B cell (primary cell): ENCODE results near the gene LHFPL6. TPM values are rescaled to one million over a fixed set of nuclear protein-coding genes. Genes with fewer than 3 reads are reported as not detected.

ENCODE experiments used
- ATAC-seq: fragments of 200-7000 bp; cut with Tn5 transposase; one replicate; pipeline ENCODE4 v1.10.0; 2021; ENCODE audit warnings: low read depth, mild to moderate bottlenecking, moderate number of reproducible peaks, moderate library complexity
- CTCF ChIA-PET: fragments of 350-600 bp; sonication (Branson Sonifier 250); formaldehyde crosslinking; loops from one replicate; lab custom pipeline; 2021; ENCODE audit warnings: antibody characterized with exemption, inconsistent platforms; lab: Charles Lee
- POLR2A ChIA-PET: fragments of 350-600 bp; sonication (Branson Sonifier 250); formaldehyde crosslinking; loops from one replicate; lab custom pipeline; 2021; ENCODE audit warnings: antibody characterized with exemption; lab: Charles Lee
- DNase-seq: peaks from one replicate; pipeline ENCODE4 v3.0.0; 2013
- H2AFZ ChIP-seq: 2 replicates; pipeline ENCODE4 v1.6.1; 2012; ENCODE audit warnings: mild to moderate bottlenecking, low read depth, low read length; ENCODE audit not compliant: insufficient read depth, poor library complexity, severe bottlenecking
- H3K27ac ChIP-seq, 2 donors: 1 replicate in 1 of 2; 2 replicates in 1 of 2; pipeline ENCODE4 v1.5.1; 2012 to 2013; ENCODE audit warnings: low read length in 2 of 2, mild to moderate bottlenecking in 2 of 2, moderate library complexity in 1 of 2
- H3K27me3 ChIP-seq, 4 experiments: fragments of 200-600 bp in 1 of 4; sonication (generic) in 1 of 4; replicated peaks in 1 of 4; 1 replicate in 2 of 4; 2 replicates in 2 of 4; pipeline versions ENCODE4 v1.6.1 to v1.7.0; 2013 to 2016; ENCODE audit warnings: low read length in 3 of 4, mild to moderate bottlenecking in 2 of 4, mixed read lengths in 1 of 4, moderate library complexity in 1 of 4; ENCODE audit not compliant: insufficient read depth in 4 of 4, control insufficient read depth in 3 of 4; ENCODE audit errors: control extremely low read depth in 1 of 4
- H3K36me3 ChIP-seq, 2 experiments: replicated peaks in 1 of 2; 1 replicate in 1 of 2; 2 replicates in 1 of 2; pipeline versions ENCODE4 v1.6.1 to v1.7.1; 2013; ENCODE audit warnings: low read length in 1 of 2; ENCODE audit not compliant: insufficient read depth in 2 of 2, control insufficient read depth in 1 of 2; ENCODE audit errors: control extremely low read depth in 1 of 2, extremely low read depth in 1 of 2
- H3K4me1 ChIP-seq, 2 donors: fragments of 200-600 bp in 1 of 2; sonication (generic) in 1 of 2; 1 replicate in 1 of 2; 2 replicates in 1 of 2; pipeline versions ENCODE4 v1.5.1 to v1.6.1; 2013 to 2017; ENCODE audit warnings: low read length in 2 of 2; ENCODE audit not compliant: control insufficient read depth in 2 of 2, insufficient read depth in 2 of 2
- H3K4me2 ChIP-seq: replicated peaks from 2 replicates; pipeline ENCODE3; 2012; ENCODE audit warnings: mild to moderate bottlenecking, low read depth, low read length; ENCODE audit not compliant: poor library complexity, severe bottlenecking
- H3K4me3 ChIP-seq, 5 experiments: fragments of 200-600 bp in 1 of 5; sonication (generic) in 1 of 5; 1 replicate in 3 of 5; 2 replicates in 2 of 5; pipeline versions ENCODE4 v1.5.1 to v1.7.0; 2011 to 2016; ENCODE audit warnings: low read length in 4 of 5, mild to moderate bottlenecking in 4 of 5, low read depth in 2 of 5, control low read depth in 1 of 5, moderate library complexity in 1 of 5; ENCODE audit not compliant: insufficient read depth in 1 of 5; ENCODE audit errors: control extremely low read depth in 1 of 5, extremely low read depth in 1 of 5
- H3K79me2 ChIP-seq: fragments of 200-600 bp; sonication (generic); one replicate; pipeline ENCODE4 v1.6.0; 2016; ENCODE audit warnings: low read length; ENCODE audit not compliant: control insufficient read depth, insufficient read depth
- H3K9ac ChIP-seq: fragments of 200-600 bp; sonication (generic); 2 replicates; pipeline ENCODE4 v1.6.1; 2017; ENCODE audit warnings: mild to moderate bottlenecking, low read length, moderate library complexity
- H3K9me3 ChIP-seq, 3 donors: one replicate each; pipeline versions ENCODE4 v1.6.1 to v1.7.1; 2013; ENCODE audit warnings: low read length in 2 of 3; ENCODE audit not compliant: control insufficient read depth in 2 of 3, insufficient read depth in 1 of 3; ENCODE audit errors: control extremely low read depth in 1 of 3
- H4K20me1 ChIP-seq: 2 replicates; pipeline ENCODE4 v1.6.0; 2012; ENCODE audit warnings: mild to moderate bottlenecking, low read length; ENCODE audit not compliant: insufficient read depth, control insufficient read depth, poor library complexity, severe bottlenecking
- H3K27ac Mint-ChIP-seq: one replicate; pipeline ENCODE4 v1.8.0; 2021; ENCODE audit warnings: mixed read lengths
- H3K27me3 Mint-ChIP-seq: one replicate; pipeline ENCODE4 v1.8.0; 2021; ENCODE audit warnings: mixed read lengths
- H3K4me1 Mint-ChIP-seq: one replicate; pipeline ENCODE4 v1.8.0; 2021; ENCODE audit warnings: mixed read lengths
- H3K4me3 Mint-ChIP-seq: one replicate; pipeline ENCODE4 v1.8.0; 2021; ENCODE audit warnings: mixed read lengths
- H3K9me3 Mint-ChIP-seq: one replicate; pipeline ENCODE4 v1.8.0; 2022; ENCODE audit warnings: mixed read lengths; ENCODE audit not compliant: insufficient read depth
- EZH2 ChIP-seq: IDR thresholded peaks from 2 replicates; pipeline ENCODE4 v1.6.1; 2012; ENCODE audit warnings: borderline replicate concordance, low read depth, mild to moderate bottlenecking, moderate library complexity, low read length; ENCODE audit not compliant: insufficient read depth, poor library complexity, severe bottlenecking
- WGBS: methylation state at CpG from one replicate; pipeline ENCODE4 v1.1.5; 2013; ENCODE audit warnings: missing lambda C conversion rate; ENCODE audit not compliant: insufficient coverage; 5-methylcytosine and 5-hydroxymethylcytosine counted together
- intact Hi-C: fragments of 100-400 bp; cut with micrococcal nuclease; formaldehyde crosslinking; loops from one replicate; pipeline ENCODE4 v1.10.0; 2022
- polyA plus RNA-seq: library from polyadenylated mRNA; depleted of rRNA; stranded (reverse); fragments of >200 nt; gene quantifications from 2 replicates; pipeline ENCODE4 v1.2.3, GENCODE V29; 2012
- total RNA-seq, 2 donors: library from RNA; stranded (reverse); fragments of 120-200 nt in 1 of 2; gene quantifications; 1 replicate in 1 of 2; 2 replicates in 1 of 2; pipeline versions ENCODE4 v1.2.3 to v1.2.4, GENCODE V29; 2013 to 2022
- TF ChIP-seq, protein P1 (sequence below): fragments of 200-600 bp; IDR thresholded peaks from one replicate; pipeline ENCODE4 v1.8.0; 2022; ENCODE audit warnings: antibody characterized with exemption, mild to moderate bottlenecking

LHFPL6 gene
- total and polyA plus RNA-seq, 2 donors (not counting 1 experiment from before 2014, with no cell fraction given), result 0.01 TPM; not detected in 1

DNA sequence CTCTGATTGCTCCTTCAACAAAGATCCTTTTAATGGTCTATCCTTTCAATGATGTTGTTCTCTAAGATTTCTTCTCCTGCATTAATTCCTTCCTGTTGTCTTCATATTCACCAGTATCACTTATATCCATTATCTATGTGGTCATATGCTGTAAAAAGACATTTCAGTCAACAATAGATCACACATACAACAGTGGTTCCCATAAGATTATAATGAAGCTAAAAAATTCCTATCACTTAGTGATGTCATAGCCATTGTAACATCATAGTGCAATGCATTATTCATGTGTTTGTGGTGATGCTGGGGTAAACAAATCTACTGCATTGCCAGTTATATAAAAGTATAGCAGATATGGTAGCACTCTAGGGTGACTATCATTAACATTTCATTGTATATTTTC is 266.1 kb downstream of the LHFPL6 start:
- Histone ChIP-seq H3K79me2 (no peaks in the 10 kb centered on the region), H2AFZ (no peak overlapping the region), H3K27me3 (no peaks in the 10 kb centered on the region), H4K20me1 (no peaks in the 10 kb centered on the region), H3K36me3 (no peaks in the 10 kb centered on the region), H3K9ac (no peak overlapping the region), H3K4me2 (no peak overlapping the region), H3K4me1 (no peaks in the 10 kb centered on the region), H3K9me3 (no peaks in the 10 kb centered on the region), H3K4me3 (no peak overlapping the region), H3K27ac (no peak overlapping the region)
- Mint-ChIP-seq H3K27ac (no peak overlapping the region), H3K9me3 (peaks cover 10% of the 10 kb centered on the region), H3K4me1 (no peaks in the 10 kb centered on the region), H3K4me3 (no peak overlapping the region), H3K27me3 (no peaks in the 10 kb centered on the region)
- ATAC-seq (no peak), DNase-seq (no peak)
- POLR2A ChIA-PET, result no interaction called here
- intact Hi-C loops, result no loop called here
- TF ChIP-seq EZH2, result no peak
- CTCF ChIA-PET, result no interaction called here

DNA sequence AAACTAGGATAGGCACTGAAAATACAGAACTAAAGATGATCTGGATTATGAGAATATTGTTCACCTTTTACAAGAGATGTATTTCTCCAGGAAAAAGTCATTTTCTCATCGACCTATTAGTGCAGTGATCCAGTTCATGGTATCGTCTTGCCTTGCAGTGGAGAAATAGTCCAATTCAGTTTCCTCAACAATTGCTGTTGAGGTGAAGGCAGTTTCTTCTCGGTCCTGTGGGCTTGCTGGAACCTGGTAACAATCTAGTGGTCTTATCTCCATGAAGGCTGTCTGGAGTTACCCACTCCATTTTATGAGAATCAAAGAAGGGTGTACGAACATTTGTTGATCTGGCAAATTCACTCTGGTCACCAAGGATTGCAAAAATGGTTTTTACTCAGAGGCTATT is 266.8 kb downstream of the LHFPL6 start:
- no peaks in the 10 kb centered on the region for H3K4me1 ChIP-seq
- H3K36me3 ChIP-seq, result no peaks in the 10 kb centered on the region
- no peak overlapping the region for H3K9ac ChIP-seq
- no peak overlapping the region for H3K27ac ChIP-seq
- Mint-ChIP-seq H3K27ac (no peak overlapping the region), H3K9me3 (peaks cover 10% of the 10 kb centered on the region), H3K4me3 (no peak overlapping the region), H3K4me1 (no peaks in the 10 kb centered on the region), H3K27me3 (no peaks in the 10 kb centered on the region)
- TF ChIP-seq EZH2, result no peak
- TF ChIP-seq, protein P1, sequence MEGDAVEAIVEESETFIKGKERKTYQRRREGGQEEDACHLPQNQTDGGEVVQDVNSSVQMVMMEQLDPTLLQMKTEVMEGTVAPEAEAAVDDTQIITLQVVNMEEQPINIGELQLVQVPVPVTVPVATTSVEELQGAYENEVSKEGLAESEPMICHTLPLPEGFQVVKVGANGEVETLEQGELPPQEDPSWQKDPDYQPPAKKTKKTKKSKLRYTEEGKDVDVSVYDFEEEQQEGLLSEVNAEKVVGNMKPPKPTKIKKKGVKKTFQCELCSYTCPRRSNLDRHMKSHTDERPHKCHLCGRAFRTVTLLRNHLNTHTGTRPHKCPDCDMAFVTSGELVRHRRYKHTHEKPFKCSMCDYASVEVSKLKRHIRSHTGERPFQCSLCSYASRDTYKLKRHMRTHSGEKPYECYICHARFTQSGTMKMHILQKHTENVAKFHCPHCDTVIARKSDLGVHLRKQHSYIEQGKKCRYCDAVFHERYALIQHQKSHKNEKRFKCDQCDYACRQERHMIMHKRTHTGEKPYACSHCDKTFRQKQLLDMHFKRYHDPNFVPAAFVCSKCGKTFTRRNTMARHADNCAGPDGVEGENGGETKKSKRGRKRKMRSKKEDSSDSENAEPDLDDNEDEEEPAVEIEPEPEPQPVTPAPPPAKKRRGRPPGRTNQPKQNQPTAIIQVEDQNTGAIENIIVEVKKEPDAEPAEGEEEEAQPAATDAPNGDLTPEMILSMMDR, result no peak
- ChIA-PET CTCF (no interaction called here), POLR2A (interaction anchor here (0.6 kb wide), 1 partner anchor 18 kb away, joined by 5 read pairs; no protein-coding TSS in a partner anchor)
- no peaks in the 10 kb centered on the region for H4K20me1 ChIP-seq
- ATAC-seq (no peak), DNase-seq (no peak)
- no peak overlapping the region for H3K4me2 ChIP-seq
- 93% methylated on average over 3 of the region's 4 CpGs for WGBS
- H3K9me3 ChIP-seq, result no peaks in the 10 kb centered on the region
- intact Hi-C loops, result no loop called here
- H2AFZ ChIP-seq, result no peak overlapping the region
- H3K27me3 ChIP-seq, result no peaks in the 10 kb centered on the region
- H3K79me2 ChIP-seq, result no peaks in the 10 kb centered on the region
- H3K4me3 ChIP-seq, result no peak overlapping the region
